ENCODE measurements around the gene MMS22L. TPM values are rescaled to one million over a fixed set of nuclear protein-coding genes. Genes with fewer than 3 reads are reported as not detected.
A peak's percentile ranks its signal among the peaks of the same experiment; 100 is the strongest.

The MMS22L gene
- polyA plus RNA-seq, 1 donor from 2014 or later, result 8.3 TPM

DNA sequence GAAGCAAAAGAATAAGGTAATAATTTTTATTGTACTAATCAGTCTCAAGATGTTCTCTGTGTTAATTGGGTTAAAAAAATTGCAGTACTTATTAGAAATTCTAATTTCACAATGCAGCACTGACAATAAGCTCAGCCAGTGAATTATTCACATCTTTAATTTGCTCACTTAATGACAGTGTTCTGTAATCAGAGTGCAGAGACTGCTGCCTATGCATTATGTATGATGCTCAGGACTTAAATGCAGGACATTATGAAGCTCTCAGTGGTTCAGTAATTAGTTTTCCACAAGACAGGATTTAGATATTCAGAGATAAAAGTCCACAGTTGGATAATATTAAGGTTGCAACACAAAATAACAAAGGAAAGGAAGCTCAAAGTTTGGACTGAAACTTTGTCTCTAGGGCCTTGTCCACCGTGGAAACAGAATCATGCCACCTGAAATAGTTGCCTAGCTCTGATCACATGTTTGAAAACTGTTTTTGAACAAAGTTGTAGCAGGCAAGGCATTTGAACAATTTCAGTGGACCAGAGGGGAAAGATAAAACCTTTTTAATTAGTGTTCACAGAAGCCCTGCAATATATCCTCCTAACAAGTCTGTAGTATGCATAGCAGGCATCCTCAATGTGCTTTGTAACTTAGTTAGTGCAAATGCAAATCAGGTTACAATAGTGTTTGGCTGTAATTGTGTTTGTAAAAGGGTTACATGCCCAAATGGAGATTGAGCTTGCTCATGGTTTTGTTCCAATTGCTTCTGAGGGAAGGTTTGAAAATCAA is 23.7 kb upstream of the MMS22L start:
- Histone ChIP-seq H3K9me3 (ENCODE audit: low read length) (no peaks in the 10 kb centered on the region), H3K9me2 (ENCODE audit: insufficient read depth, low read length) (no peaks in the 10 kb centered on the region), H3F3A (ENCODE audit: insufficient read depth, low read length, poor library complexity, severe bottlenecking) (no peaks in the 10 kb centered on the region), H3K9ac (ENCODE audit: low read length) (no peak overlapping the region), H3K4me3 (ENCODE audit: low read length) (peak overlapping the region; percentile 54), H3K27ac (ENCODE audit: low read length) (no peak overlapping the region), H3K36me3 (ENCODE audit: insufficient read depth, low read length) (no peaks in the 10 kb centered on the region), H3K4me2 (ENCODE audit: low read length) (no peak overlapping the region), H3K27me3 (ENCODE audit: insufficient read depth, low read depth, low read length) (no peaks in the 10 kb centered on the region), H4K20me1 (ENCODE audit: insufficient read depth) (no peaks in the 10 kb centered on the region), H3K79me2 (replicated peaks; ENCODE audit: insufficient read depth, low read length) (peaks cover 4% of the 10 kb centered on the region), H2AFZ (ENCODE audit: low read depth, low read length) (no peak overlapping the region)
- TF ChIP-seq, protein P1, sequence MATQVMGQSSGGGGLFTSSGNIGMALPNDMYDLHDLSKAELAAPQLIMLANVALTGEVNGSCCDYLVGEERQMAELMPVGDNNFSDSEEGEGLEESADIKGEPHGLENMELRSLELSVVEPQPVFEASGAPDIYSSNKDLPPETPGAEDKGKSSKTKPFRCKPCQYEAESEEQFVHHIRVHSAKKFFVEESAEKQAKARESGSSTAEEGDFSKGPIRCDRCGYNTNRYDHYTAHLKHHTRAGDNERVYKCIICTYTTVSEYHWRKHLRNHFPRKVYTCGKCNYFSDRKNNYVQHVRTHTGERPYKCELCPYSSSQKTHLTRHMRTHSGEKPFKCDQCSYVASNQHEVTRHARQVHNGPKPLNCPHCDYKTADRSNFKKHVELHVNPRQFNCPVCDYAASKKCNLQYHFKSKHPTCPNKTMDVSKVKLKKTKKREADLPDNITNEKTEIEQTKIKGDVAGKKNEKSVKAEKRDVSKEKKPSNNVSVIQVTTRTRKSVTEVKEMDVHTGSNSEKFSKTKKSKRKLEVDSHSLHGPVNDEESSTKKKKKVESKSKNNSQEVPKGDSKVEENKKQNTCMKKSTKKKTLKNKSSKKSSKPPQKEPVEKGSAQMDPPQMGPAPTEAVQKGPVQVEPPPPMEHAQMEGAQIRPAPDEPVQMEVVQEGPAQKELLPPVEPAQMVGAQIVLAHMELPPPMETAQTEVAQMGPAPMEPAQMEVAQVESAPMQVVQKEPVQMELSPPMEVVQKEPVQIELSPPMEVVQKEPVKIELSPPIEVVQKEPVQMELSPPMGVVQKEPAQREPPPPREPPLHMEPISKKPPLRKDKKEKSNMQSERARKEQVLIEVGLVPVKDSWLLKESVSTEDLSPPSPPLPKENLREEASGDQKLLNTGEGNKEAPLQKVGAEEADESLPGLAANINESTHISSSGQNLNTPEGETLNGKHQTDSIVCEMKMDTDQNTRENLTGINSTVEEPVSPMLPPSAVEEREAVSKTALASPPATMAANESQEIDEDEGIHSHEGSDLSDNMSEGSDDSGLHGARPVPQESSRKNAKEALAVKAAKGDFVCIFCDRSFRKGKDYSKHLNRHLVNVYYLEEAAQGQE (IDR thresholded peaks at IDR 0.05; ENCODE audit: borderline replicate concordance), result no peak
- TF ChIP-seq SMC3 (conservative IDR thresholded peaks at IDR 0.05; ENCODE audit: poor library complexity), result no peak
- no peak for TF ChIP-seq EZH2 (IDR thresholded peaks at IDR 0.05; ENCODE audit: borderline replicate concordance, insufficient read depth, low read length, poor library complexity, severe bottlenecking)
- TF ChIP-seq POLR2AphosphoS5 (IDR thresholded peaks at IDR 0.05), result no peak
- no peak for TF ChIP-seq RAD21 (conservative IDR thresholded peaks at IDR 0.05)
- TF ChIP-seq MXI1 (conservative IDR thresholded peaks at IDR 0.05; ENCODE audit: poor library complexity, severe bottlenecking), result no peak
- TF ChIP-seq, protein P2, sequence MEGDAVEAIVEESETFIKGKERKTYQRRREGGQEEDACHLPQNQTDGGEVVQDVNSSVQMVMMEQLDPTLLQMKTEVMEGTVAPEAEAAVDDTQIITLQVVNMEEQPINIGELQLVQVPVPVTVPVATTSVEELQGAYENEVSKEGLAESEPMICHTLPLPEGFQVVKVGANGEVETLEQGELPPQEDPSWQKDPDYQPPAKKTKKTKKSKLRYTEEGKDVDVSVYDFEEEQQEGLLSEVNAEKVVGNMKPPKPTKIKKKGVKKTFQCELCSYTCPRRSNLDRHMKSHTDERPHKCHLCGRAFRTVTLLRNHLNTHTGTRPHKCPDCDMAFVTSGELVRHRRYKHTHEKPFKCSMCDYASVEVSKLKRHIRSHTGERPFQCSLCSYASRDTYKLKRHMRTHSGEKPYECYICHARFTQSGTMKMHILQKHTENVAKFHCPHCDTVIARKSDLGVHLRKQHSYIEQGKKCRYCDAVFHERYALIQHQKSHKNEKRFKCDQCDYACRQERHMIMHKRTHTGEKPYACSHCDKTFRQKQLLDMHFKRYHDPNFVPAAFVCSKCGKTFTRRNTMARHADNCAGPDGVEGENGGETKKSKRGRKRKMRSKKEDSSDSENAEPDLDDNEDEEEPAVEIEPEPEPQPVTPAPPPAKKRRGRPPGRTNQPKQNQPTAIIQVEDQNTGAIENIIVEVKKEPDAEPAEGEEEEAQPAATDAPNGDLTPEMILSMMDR (IDR thresholded peaks at IDR 0.05; ENCODE audit: poor library complexity, severe bottlenecking), result no peak
- no peak for TF ChIP-seq TAF1 (IDR thresholded peaks at IDR 0.05; ENCODE audit: low read depth)
- TF ChIP-seq EP300 (conservative IDR thresholded peaks at IDR 0.05; ENCODE audit: poor library complexity, severe bottlenecking), result no peak

DNA sequence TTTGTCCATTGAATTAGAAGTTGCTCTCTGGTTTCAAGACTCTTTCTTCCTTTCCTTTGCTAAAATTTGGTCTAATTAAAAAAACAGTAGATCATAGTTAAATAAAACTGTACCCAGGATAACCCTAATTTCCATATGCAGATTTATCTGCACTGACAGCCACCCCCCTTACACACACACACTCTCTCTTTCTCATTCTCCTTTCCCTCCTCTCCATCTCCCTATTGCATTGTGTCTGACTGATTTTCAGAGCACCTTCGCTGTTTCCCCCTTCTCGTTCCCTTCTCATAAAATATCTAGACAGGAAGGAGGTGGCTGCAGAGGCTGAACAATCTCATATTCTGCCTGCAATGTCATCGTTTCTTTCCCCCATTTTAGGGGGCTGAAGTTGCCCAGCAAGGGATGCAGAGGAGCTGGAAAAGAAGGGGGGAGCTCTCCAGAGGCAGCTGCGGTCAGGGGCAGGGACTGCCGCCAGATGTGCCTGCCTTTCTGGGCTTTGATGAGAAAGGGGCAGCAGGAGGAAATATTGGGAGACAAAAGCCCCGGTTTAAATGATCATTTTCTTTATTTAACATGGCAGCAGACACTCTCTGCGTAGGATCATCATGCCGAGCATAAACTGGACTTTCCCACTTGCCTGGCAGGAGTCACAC is 22.5 kb upstream of the MMS22L start:
- Histone ChIP-seq H3F3A (ENCODE audit: insufficient read depth, low read length, poor library complexity, severe bottlenecking) (no peaks in the 10 kb centered on the region), H3K9ac (ENCODE audit: low read length) (peak overlapping the region; percentile 32), H3K4me2 (ENCODE audit: low read length) (no peak overlapping the region), H3K4me3 (ENCODE audit: low read length) (peak overlapping the region; percentile 54), H3K9me3 (ENCODE audit: low read length) (no peaks in the 10 kb centered on the region), H2AFZ (ENCODE audit: low read depth, low read length) (no peak overlapping the region), H3K36me3 (ENCODE audit: insufficient read depth, low read length) (no peaks in the 10 kb centered on the region), H3K27me3 (ENCODE audit: insufficient read depth, low read depth, low read length) (no peaks in the 10 kb centered on the region), H4K20me1 (ENCODE audit: insufficient read depth) (no peaks in the 10 kb centered on the region), H3K79me2 (replicated peaks; ENCODE audit: insufficient read depth, low read length) (peaks cover 4% of the 10 kb centered on the region), H3K27ac (ENCODE audit: low read length) (no peak overlapping the region), H3K9me2 (ENCODE audit: insufficient read depth, low read length) (no peaks in the 10 kb centered on the region)
- no peak for TF ChIP-seq RAD21 (conservative IDR thresholded peaks at IDR 0.05)

All from neural cell (in vitro differentiated cells).